Subcutaneous adipose tissue (tissue), 4 donors: ENCODE measurements around the gene SLC25A34. TPM values are rescaled to one million over a fixed set of nuclear protein-coding genes. Genes with fewer than 3 reads are reported as not detected.

ENCODE experiments used
- CTCF ChIP-seq: fragments of 450-650 bp; IDR thresholded peaks from one replicate; pipeline ENCODE4 v1.5.1; 2016; ENCODE audit warnings: low read depth, mild to moderate bottlenecking, control low read depth, antibody characterized with exemption, moderate library complexity
- total RNA-seq, 4 donors: library from RNA; depleted of rRNA; stranded (reverse); fragments of >200 nt; gene quantifications; one replicate each; pipeline ENCODE4 v1.1.0, GENCODE V29; 2016

SLC25A34 gene
- total RNA-seq, 4 donors from 2014 or later: 0.44 to 11.1 (median 1.1) TPM

GRCh38 chr1:15756143-15757015, 20.3 kb downstream of the SLC25A34 start:
- no peak for TF ChIP-seq CTCF

GRCh38 chr1:15757016-15757543, 21.0 kb downstream of the SLC25A34 start:
- TF ChIP-seq CTCF: no peak

GRCh38 chr1:15757575-15758342, 21.7 kb downstream of the SLC25A34 start:
- TF ChIP-seq CTCF: no peak

- no peak for TF ChIP-seq CTCF
Measured at GRCh38 chr1:15758343-15758931, 22.4 kb downstream of the SLC25A34 start, which contains the start of gene FBLIM1. FBLIM1 (plus strand) TSS chr1:15758795; CDS start chr1:15764984, 6,189 bp downstream.

GRCh38 chr1:15758953-15759661, 23.0 kb downstream of the SLC25A34 start:
- no peak for TF ChIP-seq CTCF

GRCh38 chr1:15760520-15761211, 24.6 kb downstream of the SLC25A34 start:
- no peak for TF ChIP-seq CTCF
